Cardiac muscle cell (in vitro differentiated cells and primary cell): Measurements from ENCODE around the gene SPACA6. TPM values are rescaled to one million over a fixed set of nuclear protein-coding genes. Genes with fewer than 3 reads are reported as not detected.
"Not testable (repeated sequence)": the region's sequence is repeated elsewhere in the genome, so short reads cannot be mapped to it uniquely, and the experiment has no call there.

Experiments
- DNase-seq, 2 donors: peaks; one replicate each; pipeline versions ENCODE4 v3.0.0 to v3.0.0-alpha.2; 2010 to 2017; ENCODE audit warnings: low read depth in 1 of 2, low spot score in 1 of 2
- H3K27ac ChIP-seq: fragments of 200-600 bp; sonication (generic); 2 replicates; pipeline ENCODE4 v1.5.1; 2016
- H3K27me3 ChIP-seq: fragments of 200-600 bp; sonication (generic); 2 replicates; pipeline ENCODE4 v1.6.0; 2016; ENCODE audit warnings: control low read depth
- H3K36me3 ChIP-seq: fragments of 200-600 bp; sonication (generic); 2 replicates; pipeline ENCODE4 v1.5.1; 2016; ENCODE audit warnings: control low read depth
- H3K4me1 ChIP-seq: fragments of 200-600 bp; sonication (generic); 2 replicates; pipeline ENCODE4 v1.8.1; 2017; ENCODE audit warnings: low read depth, mild to moderate bottlenecking, mixed run types
- H3K4me3 ChIP-seq: fragments of 200-600 bp; sonication (generic); 2 replicates; pipeline ENCODE4 v1.5.1; 2016; ENCODE audit warnings: mild to moderate bottlenecking
- H3K9me3 ChIP-seq: fragments of 200-600 bp; sonication (generic); 2 replicates; pipeline ENCODE4 v1.5.1; 2017; ENCODE audit warnings: low read depth, mild to moderate bottlenecking, control low read depth
- polyA plus RNA-seq: library from polyadenylated mRNA; unstranded; fragments of >200 nt; fragmentation: Nextera tagmentation; extraction: Ambion mirVana; gene quantifications from 2 replicates; pipeline ENCODE4 v1.2.1, GENCODE V29; 2016
- total RNA-seq: library from RNA; depleted of rRNA; stranded (reverse); fragments of >200 nt; gene quantifications from 2 replicates; pipeline ENCODE4 v1.2.3, GENCODE V29; 2016
- TF ChIP-seq, protein P1 (sequence below): IDR thresholded peaks from 2 replicates; pipeline ENCODE4 v1.5.1; 2012; ENCODE audit warnings: low read depth, mild to moderate bottlenecking, low read length

Gene SPACA6, protein sequence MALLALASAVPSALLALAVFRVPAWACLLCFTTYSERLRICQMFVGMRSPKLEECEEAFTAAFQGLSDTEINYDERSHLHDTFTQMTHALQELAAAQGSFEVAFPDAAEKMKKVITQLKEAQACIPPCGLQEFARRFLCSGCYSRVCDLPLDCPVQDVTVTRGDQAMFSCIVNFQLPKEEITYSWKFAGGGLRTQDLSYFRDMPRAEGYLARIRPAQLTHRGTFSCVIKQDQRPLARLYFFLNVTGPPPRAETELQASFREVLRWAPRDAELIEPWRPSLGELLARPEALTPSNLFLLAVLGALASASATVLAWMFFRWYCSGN
- total RNA-seq (13.8 and 23.4 TPM in 2 replicates), polyA plus RNA-seq (11.0 and 16.5 TPM in 2 replicates)

DNA sequence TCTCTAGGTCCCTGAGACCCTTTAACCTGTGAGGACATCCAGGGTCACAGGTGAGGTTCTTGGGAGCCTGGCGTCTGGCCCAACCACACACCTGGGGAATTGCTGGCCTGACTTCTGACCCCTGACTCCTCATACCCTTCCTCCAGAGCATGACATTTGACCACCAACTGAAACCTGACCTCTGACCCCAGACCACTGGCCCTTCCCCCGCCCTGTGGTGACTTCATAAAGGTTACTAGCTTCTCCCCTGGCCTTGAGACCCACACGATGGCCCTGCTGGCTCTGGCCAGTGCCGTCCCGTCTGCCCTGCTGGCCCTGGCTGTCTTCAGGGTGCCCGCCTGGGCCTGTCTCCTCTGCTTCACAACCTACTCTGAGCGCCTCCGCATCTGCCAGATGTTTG is at the start of gene SPACA6:
SPACA6 (plus strand) TSS at position 71 of the 400 bp plus-strand sequence; CDS start at position 268, 197 bp downstream.
- H3K4me3 ChIP-seq = no peak within 1 kb of the TSS
- no peak for DNase-seq
- peaks cover 12% of the 10 kb centered on the region for H3K36me3 ChIP-seq
- TF ChIP-seq, protein P1, sequence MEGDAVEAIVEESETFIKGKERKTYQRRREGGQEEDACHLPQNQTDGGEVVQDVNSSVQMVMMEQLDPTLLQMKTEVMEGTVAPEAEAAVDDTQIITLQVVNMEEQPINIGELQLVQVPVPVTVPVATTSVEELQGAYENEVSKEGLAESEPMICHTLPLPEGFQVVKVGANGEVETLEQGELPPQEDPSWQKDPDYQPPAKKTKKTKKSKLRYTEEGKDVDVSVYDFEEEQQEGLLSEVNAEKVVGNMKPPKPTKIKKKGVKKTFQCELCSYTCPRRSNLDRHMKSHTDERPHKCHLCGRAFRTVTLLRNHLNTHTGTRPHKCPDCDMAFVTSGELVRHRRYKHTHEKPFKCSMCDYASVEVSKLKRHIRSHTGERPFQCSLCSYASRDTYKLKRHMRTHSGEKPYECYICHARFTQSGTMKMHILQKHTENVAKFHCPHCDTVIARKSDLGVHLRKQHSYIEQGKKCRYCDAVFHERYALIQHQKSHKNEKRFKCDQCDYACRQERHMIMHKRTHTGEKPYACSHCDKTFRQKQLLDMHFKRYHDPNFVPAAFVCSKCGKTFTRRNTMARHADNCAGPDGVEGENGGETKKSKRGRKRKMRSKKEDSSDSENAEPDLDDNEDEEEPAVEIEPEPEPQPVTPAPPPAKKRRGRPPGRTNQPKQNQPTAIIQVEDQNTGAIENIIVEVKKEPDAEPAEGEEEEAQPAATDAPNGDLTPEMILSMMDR = no peak
- no peaks in the 10 kb centered on the region for H3K9me3 ChIP-seq
- H3K27ac ChIP-seq = no peak within 1 kb of the TSS
- H3K4me1 ChIP-seq = peaks cover 12% of the 10 kb centered on the region
- H3K27me3 ChIP-seq = no peaks in the 10 kb centered on the region

DNA sequence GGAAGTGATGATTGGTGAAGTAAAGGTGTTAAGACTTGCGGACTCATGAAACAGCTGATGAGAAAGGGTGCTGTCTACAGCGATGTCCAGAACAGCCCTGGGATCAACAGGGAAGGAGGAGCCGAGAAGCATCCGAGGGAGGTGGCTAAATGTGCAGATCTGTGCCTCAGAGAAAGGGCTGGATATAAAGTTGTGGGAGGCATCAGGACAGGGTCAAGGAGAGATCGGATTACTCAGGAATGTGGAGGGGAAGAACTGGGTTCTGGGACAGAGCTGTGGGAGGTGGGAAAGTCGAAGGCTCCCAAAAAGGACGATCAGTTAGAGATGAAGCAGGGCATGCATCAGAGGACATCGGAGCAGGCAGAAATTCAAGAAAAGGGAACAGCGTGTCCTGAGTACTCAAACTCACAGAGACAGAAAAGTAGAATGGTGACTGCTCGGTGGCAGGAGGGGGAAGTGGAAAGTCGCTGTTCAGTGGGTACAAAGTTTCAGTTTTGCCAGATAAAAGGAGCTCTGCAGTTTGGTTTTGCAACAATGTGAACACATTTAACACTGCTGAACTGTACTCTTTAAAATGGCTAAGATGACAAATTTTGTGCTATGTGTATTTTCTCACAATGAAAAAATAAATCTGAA is 48.4 kb upstream of the SPACA6 start:
- Histone ChIP-seq H3K9me3 (no peaks in the 10 kb centered on the region), H3K27ac (no peak overlapping the region), H3K4me3 (no peak overlapping the region), H3K36me3 (no peaks in the 10 kb centered on the region), H3K4me1 (no peaks in the 10 kb centered on the region), H3K27me3 (no peaks in the 10 kb centered on the region)
- peak in 1 of 2 donors; percentile 1 for DNase-seq
- TF ChIP-seq, protein P1 = no peak

DNA sequence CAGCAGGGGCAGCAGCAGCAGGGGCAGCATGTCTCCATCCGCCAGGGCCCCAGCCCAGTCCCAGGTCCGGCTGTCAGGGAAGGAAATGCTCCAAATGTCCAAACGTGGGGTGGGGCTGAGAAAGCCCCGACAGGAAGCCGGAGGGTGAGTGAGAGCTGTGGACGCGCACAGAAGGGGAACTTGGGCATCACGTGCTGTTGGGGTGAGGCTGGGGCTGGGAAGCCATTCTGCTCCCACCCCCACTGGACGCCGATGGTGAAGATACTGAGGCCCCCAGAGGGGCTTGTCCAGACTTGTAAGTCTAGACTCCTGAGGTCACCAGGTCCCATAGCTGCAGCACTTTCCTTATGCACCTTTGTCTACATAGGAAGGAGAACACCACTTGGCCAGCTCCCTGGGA is 46.4 kb upstream of the SPACA6 start, which contains the start of gene SIGLEC14:
SIGLEC14 (minus strand) TSS at position 96 of the 400 bp plus-strand sequence; CDS start at position 30, 66 bp downstream.
- not testable (repeated sequence) for H3K27ac ChIP-seq, DNase-seq, H3K4me1 ChIP-seq, H3K36me3 ChIP-seq, H3K9me3 ChIP-seq, H3K27me3 ChIP-seq, H3K4me3 ChIP-seq

DNA sequence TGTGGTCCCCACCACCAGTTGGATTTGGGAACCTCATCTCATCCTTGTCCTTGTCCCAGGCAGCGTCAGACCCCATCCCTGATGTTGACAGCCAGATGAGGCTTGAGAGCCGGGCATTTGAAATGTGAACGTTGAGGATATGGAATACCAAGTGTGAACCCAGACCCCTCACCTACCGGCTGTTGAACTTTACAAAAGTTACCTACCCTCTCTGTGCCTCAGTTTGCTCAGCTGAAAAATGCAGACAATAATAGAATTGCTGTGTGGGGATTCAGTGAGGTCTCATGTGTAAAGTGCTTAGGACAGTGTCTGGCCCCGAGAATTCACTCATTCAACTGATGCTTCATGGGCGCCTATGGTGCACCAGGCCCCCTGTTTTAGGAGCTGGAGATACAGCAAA is 45.8 kb upstream of the SPACA6 start:
- no peak for DNase-seq
- no peak overlapping the region for H3K4me3 ChIP-seq
- no peaks in the 10 kb centered on the region for H3K4me1 ChIP-seq
- TF ChIP-seq, protein P1 = no peak
- no peak overlapping the region for H3K27ac ChIP-seq
- H3K36me3 ChIP-seq = no peaks in the 10 kb centered on the region
- H3K27me3 ChIP-seq = no peaks in the 10 kb centered on the region
- H3K9me3 ChIP-seq = no peaks in the 10 kb centered on the region

DNA sequence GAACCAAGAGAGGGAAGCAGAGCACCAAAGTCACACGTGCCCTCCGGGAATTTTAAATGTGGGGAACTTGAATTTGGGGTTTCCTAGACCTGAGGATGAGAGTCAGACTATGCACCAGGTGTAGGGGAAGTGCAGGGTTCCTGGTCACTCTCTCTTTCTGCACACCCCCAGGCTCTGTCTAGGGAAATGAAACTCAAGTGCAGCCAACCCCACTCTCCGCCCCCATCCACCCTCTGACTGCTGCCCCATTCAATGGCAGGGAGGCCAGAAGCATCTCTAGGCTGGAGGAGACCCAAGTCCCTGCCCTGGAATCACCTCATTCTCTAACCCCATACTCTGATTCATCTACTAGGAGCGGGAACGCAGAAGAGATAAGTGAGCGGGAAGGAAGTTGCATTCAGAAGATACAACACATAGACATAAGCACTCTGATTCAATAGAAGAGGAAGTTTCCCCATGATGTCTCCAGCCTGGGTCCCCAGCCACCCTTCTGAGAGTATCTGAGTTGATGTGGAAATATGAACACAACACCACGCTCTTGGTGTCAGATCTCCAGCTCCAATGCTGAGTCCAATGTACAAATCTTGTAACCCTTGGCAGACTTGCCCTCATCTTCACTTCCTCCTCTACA is 41.8 kb upstream of the SPACA6 start:
- H3K9me3 ChIP-seq = no peaks in the 10 kb centered on the region
- no peaks in the 10 kb centered on the region for H3K27me3 ChIP-seq
- no peak overlapping the region for H3K4me3 ChIP-seq
- no peak overlapping the region for H3K27ac ChIP-seq
- H3K4me1 ChIP-seq = no peaks in the 10 kb centered on the region
- H3K36me3 ChIP-seq = no peaks in the 10 kb centered on the region
- TF ChIP-seq, protein P1 = no peak
- DNase-seq = peak in 1 of 2 donors; percentile 35

DNA sequence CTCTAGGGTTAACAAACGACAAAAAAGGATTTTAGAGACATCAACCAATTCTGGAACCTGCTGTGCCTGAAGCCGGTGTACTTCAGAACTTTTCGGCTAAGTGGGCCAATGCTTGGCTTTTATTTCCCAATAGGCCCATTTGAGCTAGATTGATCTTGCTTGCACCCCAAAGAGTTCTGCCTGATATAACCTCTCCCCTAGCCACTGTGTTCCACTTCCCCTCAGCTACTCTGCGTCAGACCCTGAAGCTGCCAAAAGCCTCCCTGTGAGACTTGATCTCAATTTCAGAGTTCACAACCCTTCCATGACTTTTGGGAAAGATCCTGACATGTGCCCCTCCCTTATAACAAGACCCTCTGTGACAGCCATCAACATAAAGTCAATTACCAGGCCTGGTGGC is 40.9 kb upstream of the SPACA6 start:
- no peaks in the 10 kb centered on the region for H3K9me3 ChIP-seq
- H3K27me3 ChIP-seq = no peaks in the 10 kb centered on the region
- no peak overlapping the region for H3K4me3 ChIP-seq
- no peak for DNase-seq
- TF ChIP-seq, protein P1 = no peak
- H3K27ac ChIP-seq = no peak overlapping the region
- no peaks in the 10 kb centered on the region for H3K4me1 ChIP-seq
- no peaks in the 10 kb centered on the region for H3K36me3 ChIP-seq
